OCI-LY1 (cell line): ENCODE results near the gene IGF2BP1.

Experiments
- H2AFZ ChIP-seq: fragments of 200-600 bp; sonication (generic), shearing (Covaris generic); 2 replicates; pipeline ENCODE4 v1.6.0; 2014; ENCODE audit warnings: antibody characterized with exemption, mild to moderate bottlenecking, low read length
- H3F3A ChIP-seq: fragments of 200-600 bp; sonication (generic), shearing (Covaris generic); 2 replicates; pipeline ENCODE4 v1.6.0; 2014; ENCODE audit warnings: mild to moderate bottlenecking, antibody characterized with exemption, low read length, moderate library complexity; ENCODE audit not compliant: insufficient read depth
- H3K27ac ChIP-seq: fragments of 200-600 bp; sonication (generic); 2 replicates; pipeline ENCODE4 v1.5.1; 2014; ENCODE audit warnings: low read length, mixed run types, mild to moderate bottlenecking, low read depth; ENCODE audit not compliant: poor library complexity, severe bottlenecking
- H3K27me3 ChIP-seq: fragments of 200-600 bp; sonication (generic); 2 replicates; pipeline ENCODE4 v1.6.0; 2014; ENCODE audit warnings: antibody characterized with exemption, mild to moderate bottlenecking, low read length, moderate library complexity; ENCODE audit not compliant: insufficient read depth
- H3K36me3 ChIP-seq: fragments of 200-600 bp; sonication (generic); 2 replicates; pipeline ENCODE4 v1.6.1; 2014; ENCODE audit warnings: mild to moderate bottlenecking, antibody characterized with exemption, low read length, moderate library complexity, mixed read lengths; ENCODE audit not compliant: insufficient read depth
- H3K4me1 ChIP-seq: fragments of 200-600 bp; sonication (generic); 2 replicates; pipeline ENCODE4 v1.5.1; 2014; ENCODE audit warnings: mild to moderate bottlenecking, low read length, moderate library complexity; ENCODE audit not compliant: insufficient read depth, severe bottlenecking
- H3K4me2 ChIP-seq: fragments of 200-600 bp; sonication (generic), shearing (Covaris generic); 2 replicates; pipeline ENCODE4 v1.6.1; 2014; ENCODE audit warnings: low read length
- H3K4me3 ChIP-seq: fragments of 200-600 bp; sonication (generic); 2 replicates; pipeline ENCODE4 v1.5.1; 2014; ENCODE audit warnings: low read length, low read depth, mild to moderate bottlenecking, mixed read lengths; ENCODE audit not compliant: poor library complexity, severe bottlenecking
- H3K79me2 ChIP-seq: fragments of 200-600 bp; shearing (Covaris generic); 2 replicates; pipeline ENCODE4 v1.6.1; 2016; ENCODE audit warnings: mixed run types, low read length, mixed read lengths; ENCODE audit not compliant: insufficient read depth
- H3K9ac ChIP-seq: fragments of 200-600 bp; sonication (generic), shearing (Covaris generic); 2 replicates; pipeline ENCODE4 v1.6.1; 2014; ENCODE audit warnings: mild to moderate bottlenecking, low read length, mixed read lengths
- H3K9me2 ChIP-seq: fragments of 200-600 bp; sonication (generic), shearing (Covaris generic); 2 replicates; pipeline ENCODE4 v1.6.1; 2014; ENCODE audit warnings: low read depth, mild to moderate bottlenecking, low read length, mixed read lengths
- H3K9me3 ChIP-seq: fragments of 200-600 bp; shearing (Covaris generic); 2 replicates; pipeline ENCODE4 v1.6.1; 2014; ENCODE audit warnings: low read length, mixed read lengths
- H4K20me1 ChIP-seq: fragments of 200-600 bp; sonication (generic), shearing (Covaris generic); 2 replicates; pipeline ENCODE4 v1.6.0; 2016; ENCODE audit warnings: mild to moderate bottlenecking, low read length; ENCODE audit not compliant: insufficient read depth
- EZH2 ChIP-seq: fragments of 200-600 bp; sonication (generic), shearing (Covaris generic); IDR thresholded peaks from 2 replicates; pipeline ENCODE4 v1.8.0; 2017; ENCODE audit warnings: borderline replicate concordance, mixed run types, mild to moderate bottlenecking, antibody characterized with exemption, low read length, moderate library complexity, mixed read lengths
- TF ChIP-seq, protein P1 (sequence below): fragments of 200-600 bp; sonication (generic), shearing (Covaris generic); IDR thresholded peaks from 2 replicates; pipeline ENCODE4 v1.5.1; 2017; ENCODE audit warnings: mild to moderate bottlenecking, antibody characterized with exemption, low read length, moderate library complexity, mixed read lengths

Gene IGF2BP1

DNA sequence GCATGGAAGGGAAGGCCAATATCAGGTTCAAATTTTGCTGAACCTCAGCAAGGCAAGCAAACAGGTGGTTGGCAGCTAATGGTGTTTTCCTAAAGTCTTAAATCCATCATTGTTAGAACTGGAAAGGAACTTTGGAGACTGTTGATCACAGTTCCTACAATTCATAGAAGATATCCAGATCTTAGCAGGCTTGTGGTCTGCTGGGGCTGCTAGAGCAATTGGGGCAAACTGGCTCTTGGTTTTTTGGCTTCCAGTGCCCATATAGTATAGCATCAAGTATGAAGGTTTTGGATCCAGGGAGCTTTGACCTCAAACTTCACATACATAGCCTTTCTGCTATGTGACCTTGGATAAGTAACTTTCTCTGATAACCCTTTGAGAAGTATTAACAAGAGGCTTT is 49.7 kb downstream of the IGF2BP1 start:
- Histone ChIP-seq H3K27me3 (no peaks in the 10 kb centered on the region), H3K4me1 (no peaks in the 10 kb centered on the region), H3K9me2 (no peaks in the 10 kb centered on the region), H3K79me2 (no peaks in the 10 kb centered on the region), H3K36me3 (peaks cover 85% of the 10 kb centered on the region), H3K9me3 (no peaks in the 10 kb centered on the region), H4K20me1 (no peaks in the 10 kb centered on the region), H3K4me2 (no peak overlapping the region), H2AFZ (no peak overlapping the region), H3K9ac (no peak overlapping the region), H3F3A (no peaks in the 10 kb centered on the region), H3K4me3 (no peak overlapping the region), H3K27ac (no peak overlapping the region)
- no peak for TF ChIP-seq EZH2
- TF ChIP-seq, protein P1, sequence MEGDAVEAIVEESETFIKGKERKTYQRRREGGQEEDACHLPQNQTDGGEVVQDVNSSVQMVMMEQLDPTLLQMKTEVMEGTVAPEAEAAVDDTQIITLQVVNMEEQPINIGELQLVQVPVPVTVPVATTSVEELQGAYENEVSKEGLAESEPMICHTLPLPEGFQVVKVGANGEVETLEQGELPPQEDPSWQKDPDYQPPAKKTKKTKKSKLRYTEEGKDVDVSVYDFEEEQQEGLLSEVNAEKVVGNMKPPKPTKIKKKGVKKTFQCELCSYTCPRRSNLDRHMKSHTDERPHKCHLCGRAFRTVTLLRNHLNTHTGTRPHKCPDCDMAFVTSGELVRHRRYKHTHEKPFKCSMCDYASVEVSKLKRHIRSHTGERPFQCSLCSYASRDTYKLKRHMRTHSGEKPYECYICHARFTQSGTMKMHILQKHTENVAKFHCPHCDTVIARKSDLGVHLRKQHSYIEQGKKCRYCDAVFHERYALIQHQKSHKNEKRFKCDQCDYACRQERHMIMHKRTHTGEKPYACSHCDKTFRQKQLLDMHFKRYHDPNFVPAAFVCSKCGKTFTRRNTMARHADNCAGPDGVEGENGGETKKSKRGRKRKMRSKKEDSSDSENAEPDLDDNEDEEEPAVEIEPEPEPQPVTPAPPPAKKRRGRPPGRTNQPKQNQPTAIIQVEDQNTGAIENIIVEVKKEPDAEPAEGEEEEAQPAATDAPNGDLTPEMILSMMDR, result no peak

DNA sequence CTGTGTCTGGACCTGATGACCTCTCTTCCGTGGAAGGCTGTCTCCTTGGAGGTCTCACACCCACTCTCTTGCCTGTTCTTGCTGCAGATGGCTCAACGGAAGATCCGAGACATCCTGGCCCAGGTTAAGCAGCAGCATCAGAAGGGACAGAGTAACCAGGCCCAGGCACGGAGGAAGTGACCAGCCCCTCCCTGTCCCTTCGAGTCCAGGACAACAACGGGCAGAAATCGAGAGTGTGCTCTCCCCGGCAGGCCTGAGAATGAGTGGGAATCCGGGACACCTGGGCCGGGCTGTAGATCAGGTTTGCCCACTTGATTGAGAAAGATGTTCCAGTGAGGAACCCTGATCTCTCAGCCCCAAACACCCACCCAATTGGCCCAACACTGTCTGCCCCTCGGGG is 52.1 kb downstream of the IGF2BP1 start:
- TF ChIP-seq EZH2, result no peak
- TF ChIP-seq, protein P1, result no peak
- H3F3A ChIP-seq, result no peaks in the 10 kb centered on the region
- no peaks in the 10 kb centered on the region for H3K79me2 ChIP-seq
- no peak overlapping the region for H3K9ac ChIP-seq
- no peaks in the 10 kb centered on the region for H4K20me1 ChIP-seq
- no peak overlapping the region for H3K4me3 ChIP-seq
- no peaks in the 10 kb centered on the region for H3K4me1 ChIP-seq
- no peak overlapping the region for H3K27ac ChIP-seq
- H3K27me3 ChIP-seq, result no peaks in the 10 kb centered on the region
- peaks cover 68% of the 10 kb centered on the region for H3K36me3 ChIP-seq
- no peak overlapping the region for H3K4me2 ChIP-seq
- H3K9me3 ChIP-seq, result no peaks in the 10 kb centered on the region
- no peak overlapping the region for H2AFZ ChIP-seq
- no peaks in the 10 kb centered on the region for H3K9me2 ChIP-seq

DNA sequence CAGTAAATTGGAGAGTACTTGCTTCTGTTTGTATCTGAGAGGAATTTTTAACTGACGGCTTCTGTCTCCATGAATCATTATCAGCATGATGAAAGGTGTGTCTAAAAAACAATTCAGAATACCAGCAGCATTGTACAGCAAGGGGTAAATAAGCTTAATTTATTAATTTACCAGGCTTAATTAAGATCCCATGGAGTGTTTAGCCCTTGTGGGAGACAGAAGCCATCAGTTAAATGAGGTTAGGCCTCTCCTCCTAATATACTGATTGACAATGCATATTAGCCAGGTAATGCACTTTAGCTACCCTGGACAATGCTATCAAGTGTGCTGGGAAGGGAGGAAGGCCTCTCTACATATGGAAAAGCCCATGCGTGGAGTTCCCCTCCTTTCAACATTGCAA is 53.4 kb downstream of the IGF2BP1 start:
- Histone ChIP-seq H3K79me2 (no peaks in the 10 kb centered on the region), H3K4me1 (no peaks in the 10 kb centered on the region), H2AFZ (no peak overlapping the region), H3K9me3 (no peaks in the 10 kb centered on the region), H3K9me2 (no peaks in the 10 kb centered on the region), H3F3A (no peaks in the 10 kb centered on the region), H3K4me2 (no peak overlapping the region), H3K4me3 (no peak overlapping the region), H4K20me1 (no peaks in the 10 kb centered on the region), H3K27ac (no peak overlapping the region), H3K9ac (no peak overlapping the region), H3K36me3 (peaks cover 55% of the 10 kb centered on the region), H3K27me3 (no peaks in the 10 kb centered on the region)
- no peak for TF ChIP-seq EZH2
- TF ChIP-seq, protein P1, result no peak
